ENCODE data around the gene LRP11. TPM values are rescaled to one million over a fixed set of nuclear protein-coding genes. Genes with fewer than 3 reads are reported as not detected.

LRP11 gene
- total RNA-seq, 1 experiment from 2014 or later, result 14.8 TPM

DNA sequence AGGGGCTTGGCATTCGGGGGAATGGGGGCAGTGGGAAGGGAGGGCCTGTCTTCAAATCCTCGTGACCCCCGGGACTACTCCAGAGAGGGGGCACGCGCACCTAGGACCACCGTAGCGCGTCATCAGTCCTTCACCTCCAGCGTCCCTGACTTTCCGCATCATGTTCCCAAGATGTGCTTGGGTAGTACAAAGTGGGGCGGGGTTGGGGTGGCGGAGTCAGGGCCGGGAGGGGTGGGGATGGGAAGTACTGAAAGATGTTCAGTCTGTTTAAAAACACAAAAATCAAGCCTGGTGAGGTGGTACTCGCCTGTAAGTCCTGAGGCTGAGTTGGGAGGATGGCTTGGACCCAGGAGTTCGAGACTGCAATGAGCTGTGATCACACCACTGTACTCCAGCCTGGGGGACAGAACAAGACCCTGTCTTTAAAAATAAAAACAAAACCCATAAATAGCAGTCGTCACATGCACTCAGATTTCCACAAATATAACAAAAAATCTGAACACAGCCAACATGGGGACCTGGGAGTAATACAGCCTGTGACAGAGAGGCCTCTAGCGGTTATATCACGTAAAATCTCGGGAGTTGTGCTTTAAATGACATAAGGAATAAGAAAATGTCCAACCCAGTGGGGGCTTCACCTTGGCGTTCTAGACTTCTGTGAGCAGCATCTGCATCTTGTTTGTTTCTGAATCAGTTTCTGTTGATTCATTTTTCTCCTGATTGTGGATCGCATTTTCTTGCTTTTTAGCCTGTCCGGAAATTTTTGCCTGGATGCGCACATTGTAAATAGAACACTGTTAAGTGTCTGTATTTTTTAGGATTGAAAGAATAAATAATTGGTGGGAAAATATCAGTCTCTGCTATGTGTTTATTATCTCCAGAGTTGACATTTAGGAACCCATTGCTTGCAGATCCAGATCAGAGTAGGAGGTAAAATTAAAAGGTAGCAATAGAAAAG lies 698 bp upstream of the LRP11 start:
- Mint-ChIP-seq H3K36me3 (ENCODE audit: insufficient read depth in 1 of 3, low read depth in 3 of 3) (no peaks in the 10 kb centered on the region; a peak in 1 of 7 replicates), H3K27ac (peak overlapping the region in 1 of 3 experiments; percentile 97; a peak in 4 of 7 replicates), H3K4me3 (peak overlapping the region; percentile 71 to 79), H3K9me3 (no peaks in the 10 kb centered on the region), H3K27me3 (ENCODE audit: low read depth) (peaks cover 22% of the 10 kb centered on the region), H3K4me1 (peaks cover 36 to 47% of the 10 kb centered on the region in 2 experiments)
- Histone ChIP-seq H3K14ac (ENCODE audit: insufficient read depth, low read length) (peak overlapping the region; percentile 98), H2BK5ac (ENCODE audit: insufficient read length, low read length) (no peak overlapping the region), H4K91ac (ENCODE audit: insufficient read length, low read depth, low read length) (no peak overlapping the region), H3K56ac (ENCODE audit: insufficient read length, low read depth, low read length) (no peak overlapping the region), H4K8ac (replicated peaks; ENCODE audit: insufficient read length, low read depth, low read length) (no peak overlapping the region), H3K4me2 (ENCODE audit: insufficient read depth, insufficient read length, low read length) (peak overlapping the region; percentile 78), H3K27me3 (ENCODE audit: insufficient read depth, low read length) (no peaks in the 10 kb centered on the region), H2BK12ac (ENCODE audit: insufficient read length, low read depth, low read length) (peak overlapping the region; percentile 87), H3K23ac (ENCODE audit: insufficient read length, low read depth, low read length) (no peak overlapping the region), H3K4ac (ENCODE audit: low read depth, low read length) (no peak overlapping the region), H3K23me2 (ENCODE audit: insufficient read length, low read depth, low read length, poor library complexity, severe bottlenecking) (peaks cover 12% of the 10 kb centered on the region), H3K79me1 (ENCODE audit: insufficient read depth, low read depth, low read length, poor library complexity, severe bottlenecking) (peaks cover 2% of the 10 kb centered on the region), H3K27ac (ENCODE audit: insufficient read length, low read depth, low read length) (no peak overlapping the region), H3K9ac (ENCODE audit: extremely low read depth, insufficient read length, low read length) (peak overlapping the region; percentile 44), H3K79me2 (ENCODE audit: insufficient read depth, low read length) (no peaks in the 10 kb centered on the region), H4K5ac (ENCODE audit: insufficient read length, low read depth, low read length) (no peak overlapping the region), H4K20me1 (ENCODE audit: control insufficient read depth, insufficient read depth, insufficient read length) (peaks cover 3% of the 10 kb centered on the region), H2AFZ (ENCODE audit: low read length) (peak overlapping the region; percentile 79), H3K18ac (ENCODE audit: insufficient read length, low read depth, low read length) (peak overlapping the region; percentile 97), H2BK15ac (ENCODE audit: low read depth, low read length) (no peak overlapping the region), H3K4me1 (ENCODE audit: insufficient read depth, low read length) (peaks cover 2% of the 10 kb centered on the region; the same call in 1 of the 2 replicates), H2AK5ac (ENCODE audit: insufficient read length, low read length) (no peak overlapping the region), H3K9me3 (ENCODE audit: control insufficient read depth, low read depth, low read length) (no peaks in the 10 kb centered on the region), H2BK120ac (ENCODE audit: low read depth, low read length, poor library complexity, severe bottlenecking) (no peak overlapping the region), H3T11ph (ENCODE audit: low read length) (no peak overlapping the region), H2BK20ac (ENCODE audit: low read depth, low read length, poor library complexity, severe bottlenecking) (no peak overlapping the region)
- TF ChIP-seq, protein P1, sequence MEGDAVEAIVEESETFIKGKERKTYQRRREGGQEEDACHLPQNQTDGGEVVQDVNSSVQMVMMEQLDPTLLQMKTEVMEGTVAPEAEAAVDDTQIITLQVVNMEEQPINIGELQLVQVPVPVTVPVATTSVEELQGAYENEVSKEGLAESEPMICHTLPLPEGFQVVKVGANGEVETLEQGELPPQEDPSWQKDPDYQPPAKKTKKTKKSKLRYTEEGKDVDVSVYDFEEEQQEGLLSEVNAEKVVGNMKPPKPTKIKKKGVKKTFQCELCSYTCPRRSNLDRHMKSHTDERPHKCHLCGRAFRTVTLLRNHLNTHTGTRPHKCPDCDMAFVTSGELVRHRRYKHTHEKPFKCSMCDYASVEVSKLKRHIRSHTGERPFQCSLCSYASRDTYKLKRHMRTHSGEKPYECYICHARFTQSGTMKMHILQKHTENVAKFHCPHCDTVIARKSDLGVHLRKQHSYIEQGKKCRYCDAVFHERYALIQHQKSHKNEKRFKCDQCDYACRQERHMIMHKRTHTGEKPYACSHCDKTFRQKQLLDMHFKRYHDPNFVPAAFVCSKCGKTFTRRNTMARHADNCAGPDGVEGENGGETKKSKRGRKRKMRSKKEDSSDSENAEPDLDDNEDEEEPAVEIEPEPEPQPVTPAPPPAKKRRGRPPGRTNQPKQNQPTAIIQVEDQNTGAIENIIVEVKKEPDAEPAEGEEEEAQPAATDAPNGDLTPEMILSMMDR (conservative IDR thresholded peaks at IDR 0.05), result peak; percentile 65
- no peak for DNase-seq
- no CpG with 5 or more reads among the region's 23 CpGs for WGBS (ENCODE audit: extremely low coverage, insufficient read length, low lambda C conversion rate)

Data from H9 (cell line).